ENCODE results near the gene ZNF222.

ZNF222 gene

GRCh38 chr19:44025217-44025936 is at the start of gene ZNF222:
Gene ZNF222, plus strand, starts transcription at chr19:44025379. Its CDS starts 58 bp downstream, at chr19:44025437.
- peak; percentile 50 to 51 for DNase-seq (ENCODE audit: low read depth in 1 of 2, low spot score in 1 of 2)

GRCh38 chr19:43976732-43977131 is 48.4 kb upstream of the ZNF222 start:
- DNase-seq (ENCODE audit: low read depth in 1 of 2, low spot score in 1 of 2) = no peak

GRCh38 chr19:43983544-43983911 is 41.7 kb upstream of the ZNF222 start:
- no peak for DNase-seq (ENCODE audit: low read depth in 1 of 2, low spot score in 1 of 2)

GRCh38 chr19:43983912-43984686 is 41.1 kb upstream of the ZNF222 start, which contains the start of gene ZNF155:
Gene ZNF155, plus strand, starts transcription at chr19:43984188. Its CDS starts 4,356 bp downstream, at chr19:43988544.
- DNase-seq (ENCODE audit: low read depth in 1 of 2, low spot score in 1 of 2) = peak; percentile 36

- no peak for DNase-seq (ENCODE audit: low read depth in 1 of 2, low spot score in 1 of 2)
These were observed 40.5 kb upstream of the ZNF222 start for GRCh38 chr19:43984687-43985000.

GRCh38 chr19:43997631-43998290 is 27.4 kb upstream of the ZNF222 start:
- DNase-seq (ENCODE audit: low read depth in 1 of 2, low spot score in 1 of 2) = no peak

GRCh38 chr19:44002212-44002565 is 23.0 kb upstream of the ZNF222 start:
- no peak for DNase-seq (ENCODE audit: low read depth in 1 of 2, low spot score in 1 of 2)

GRCh38 chr19:44002566-44003460 is 22.4 kb upstream of the ZNF222 start, which contains the start of gene ZNF230:
Gene ZNF230, plus strand, starts transcription at chr19:44002957. Its CDS starts 4,122 bp downstream, at chr19:44007079.
- DNase-seq (ENCODE audit: low read depth in 1 of 2, low spot score in 1 of 2) = peak; percentile 52 to 56

- no peak for DNase-seq (ENCODE audit: low read depth in 1 of 2, low spot score in 1 of 2)
These were observed 21.6 kb upstream of the ZNF222 start for GRCh38 chr19:44003461-44004009.

- DNase-seq (ENCODE audit: low read depth in 1 of 2, low spot score in 1 of 2) = no peak
These were observed 19.2 kb upstream of the ZNF222 start for GRCh38 chr19:44005973-44006372.

- no peak for DNase-seq (ENCODE audit: low read depth in 1 of 2, low spot score in 1 of 2)
These were observed 17.7 kb upstream of the ZNF222 start for GRCh38 chr19:44007473-44007872.

GRCh38 chr19:44010468-44010867 is 14.7 kb upstream of the ZNF222 start:
- no peak for DNase-seq (ENCODE audit: low read depth in 1 of 2, low spot score in 1 of 2)

- DNase-seq (ENCODE audit: low read depth in 1 of 2, low spot score in 1 of 2) = no peak
These were observed 5.7 kb upstream of the ZNF222 start for GRCh38 chr19:44019498-44019897.

- no peak for DNase-seq (ENCODE audit: low read depth in 1 of 2, low spot score in 1 of 2)
These were observed 4.0 kb upstream of the ZNF222 start for GRCh38 chr19:44021221-44021620.

GRCh38 chr19:44024900-44025216 is 321 bp upstream of the ZNF222 start:
- DNase-seq (ENCODE audit: low read depth in 1 of 2, low spot score in 1 of 2) = no peak

- DNase-seq (ENCODE audit: low read depth in 1 of 2, low spot score in 1 of 2) = no peak
These were observed 1.4 kb downstream of the ZNF222 start for GRCh38 chr19:44026622-44027021.

- DNase-seq (ENCODE audit: low read depth in 1 of 2, low spot score in 1 of 2) = no peak
These were observed 6.9 kb downstream of the ZNF222 start for GRCh38 chr19:44032001-44032610.

GRCh38 chr19:44042147-44042546 is 17.0 kb downstream of the ZNF222 start:
- DNase-seq (ENCODE audit: low read depth in 1 of 2, low spot score in 1 of 2) = no peak

- peak in 1 of 2 donors; percentile 10 for DNase-seq (ENCODE audit: low read depth in 1 of 2, low spot score in 1 of 2)
These were observed 25.8 kb downstream of the ZNF222 start for GRCh38 chr19:44050740-44051649.

Measured in stimulated activated CD4-positive, alpha-beta T cell treated with anti-CD3 and anti-CD28 coated beads, Interleukin-15, amount 100 ng/mL, for 1 hour (primary cell).